Osteocyte (in vitro differentiated cells): Measurements from ENCODE around the gene IGIP. TPM values are rescaled to one million over a fixed set of nuclear protein-coding genes. Genes with fewer than 3 reads are reported as not detected.

Experiments
- DNase-seq: peaks from one replicate; pipeline ENCODE4 v3.0.0; 2021; ENCODE audit warnings: mixed read lengths; ENCODE audit not compliant: unreplicated experiment; ENCODE audit errors: extremely low spot score
- H3K27ac Mint-ChIP-seq: one replicate; pipeline ENCODE4 v1.8.0; 2021; ENCODE audit warnings: mild to moderate bottlenecking, mixed read lengths; ENCODE audit not compliant: unreplicated experiment
- H3K27me3 Mint-ChIP-seq: one replicate; pipeline ENCODE4 v1.8.0; 2021; ENCODE audit warnings: mixed read lengths; ENCODE audit not compliant: unreplicated experiment
- H3K36me3 Mint-ChIP-seq: one replicate; pipeline ENCODE4 v1.8.0; 2021; ENCODE audit warnings: mixed read lengths; ENCODE audit not compliant: unreplicated experiment
- H3K4me1 Mint-ChIP-seq: one replicate; pipeline ENCODE4 v1.8.0; 2021; ENCODE audit warnings: mixed read lengths; ENCODE audit not compliant: unreplicated experiment
- H3K4me3 Mint-ChIP-seq: one replicate; pipeline ENCODE4 v1.8.0; 2021; ENCODE audit warnings: mild to moderate bottlenecking, moderate library complexity, mixed read lengths; ENCODE audit not compliant: unreplicated experiment
- H3K9me3 Mint-ChIP-seq: one replicate; pipeline ENCODE4 v1.8.0; 2021; ENCODE audit warnings: mixed read lengths; ENCODE audit not compliant: unreplicated experiment
- CTCF ChIP-seq: fragments of 200-600 bp; sonication (generic); IDR thresholded peaks from 2 replicates; pipeline ENCODE4 v1.5.0; 2021; ENCODE audit warnings: antibody characterized with exemption, mild to moderate bottlenecking, moderate library complexity
- total RNA-seq: library from RNA; stranded (reverse); gene quantifications from 2 replicates; pipeline ENCODE4 v1.2.1, GENCODE V29; 2021

Gene IGIP
- total RNA-seq, 1 donor from 2014 or later, result 4.3 TPM

- DNase-seq, result peak; percentile 98
- H3K36me3 Mint-ChIP-seq, result no peaks in the 10 kb centered on the region
- no peaks in the 10 kb centered on the region for H3K9me3 Mint-ChIP-seq
- H3K4me1 Mint-ChIP-seq, result peaks cover 53% of the 10 kb centered on the region
- peaks cover 41% of the 10 kb centered on the region for H3K27me3 Mint-ChIP-seq
- peak within 1 kb of the TSS; percentile 81 for H3K4me3 Mint-ChIP-seq
- peak within 1 kb of the TSS; percentile 82 for H3K27ac Mint-ChIP-seq
- peak; percentile 42 for TF ChIP-seq CTCF
Measured at GRCh38 chr5:140113699-140114263, 12.0 kb upstream of the IGIP start, which contains the start of gene PURA. TSS of gene PURA (plus strand) at chr5:140114109. CDS start at chr5:140114182, 73 bp downstream.

GRCh38 chr5:140114341-140115185, 11.2 kb upstream of the IGIP start:
- TF ChIP-seq CTCF, result no peak
- H3K27ac Mint-ChIP-seq, result peak overlapping the region; percentile 79
- peaks cover 33% of the 10 kb centered on the region for H3K27me3 Mint-ChIP-seq
- peaks cover 46% of the 10 kb centered on the region for H3K4me1 Mint-ChIP-seq
- no peaks in the 10 kb centered on the region for H3K36me3 Mint-ChIP-seq
- peak; percentile 90 for DNase-seq
- peak overlapping the region; percentile 81 for H3K4me3 Mint-ChIP-seq
- H3K9me3 Mint-ChIP-seq, result no peaks in the 10 kb centered on the region

- Mint-ChIP-seq H3K36me3 (no peaks in the 10 kb centered on the region), H3K4me1 (peaks cover 45% of the 10 kb centered on the region), H3K27ac (peak overlapping the region; percentile 79), H3K27me3 (peaks cover 29% of the 10 kb centered on the region), H3K4me3 (peak overlapping the region; percentile 81), H3K9me3 (no peaks in the 10 kb centered on the region)
- DNase-seq, result no peak
- TF ChIP-seq CTCF, result no peak
Measured at GRCh38 chr5:140115186-140115500, 10.6 kb upstream of the IGIP start.

GRCh38 chr5:140116716-140117115, 9.0 kb upstream of the IGIP start:
- no peak for TF ChIP-seq CTCF
- Mint-ChIP-seq H3K4me1 (peaks cover 45% of the 10 kb centered on the region), H3K27me3 (peaks cover 15% of the 10 kb centered on the region), H3K9me3 (no peaks in the 10 kb centered on the region), H3K27ac (no peak overlapping the region), H3K36me3 (no peaks in the 10 kb centered on the region), H3K4me3 (no peak overlapping the region)
- no peak for DNase-seq

GRCh38 chr5:140117523-140117922, 8.2 kb upstream of the IGIP start:
- no peak overlapping the region for H3K4me3 Mint-ChIP-seq
- no peaks in the 10 kb centered on the region for H3K9me3 Mint-ChIP-seq
- no peak overlapping the region for H3K27ac Mint-ChIP-seq
- TF ChIP-seq CTCF, result no peak
- H3K4me1 Mint-ChIP-seq, result peaks cover 46% of the 10 kb centered on the region
- H3K27me3 Mint-ChIP-seq, result peaks cover 7% of the 10 kb centered on the region
- no peak for DNase-seq
- H3K36me3 Mint-ChIP-seq, result no peaks in the 10 kb centered on the region
